Upper lobe of right lung (tissue), 1 donor: ENCODE data around the gene NUDT21. TPM values are rescaled to one million over a fixed set of nuclear protein-coding genes. Genes with fewer than 3 reads are reported as not detected.

ENCODE experiments used
- ATAC-seq: fragments of 200-7000 bp; cut with Tn5 transposase; one replicate; pipeline ENCODE4 v1.9.1; 2020; ENCODE audit warnings: mild to moderate bottlenecking, moderate library complexity
- DNase-seq: peaks from one replicate; pipeline ENCODE4 v3.0.0-alpha.2; 2020
- H3K27ac ChIP-seq: fragments of 200-600 bp; one replicate; pipeline ENCODE4 v1.8.0; 2022
- H3K27me3 ChIP-seq: fragments of 200-600 bp; one replicate; pipeline ENCODE4 v1.8.0; 2022; ENCODE audit warnings: mild to moderate bottlenecking
- H3K36me3 ChIP-seq: fragments of 200-600 bp; one replicate; pipeline ENCODE4 v1.8.0; 2022
- H3K4me1 ChIP-seq: fragments of 200-600 bp; one replicate; pipeline ENCODE4 v1.8.0; 2022
- H3K4me3 ChIP-seq: fragments of 200-600 bp; one replicate; pipeline ENCODE4 v1.8.0; 2022; ENCODE audit warnings: mild to moderate bottlenecking
- H3K9me3 ChIP-seq: fragments of 200-600 bp; one replicate; pipeline ENCODE4 v1.8.0; 2022
- intact Hi-C: fragments of 100-400 bp; cut with DNase I; formaldehyde crosslinking; loops from one replicate; pipeline ENCODE4 v1.11.0; 2022
- total RNA-seq: library from RNA; stranded (reverse); fragmentation: NEBNext Ultra II Directional; extraction: Animal tissue kit (Norgen Biotek cat#: 25700); gene quantifications from one replicate; pipeline ENCODE4 v1.2.1, GENCODE V29; 2021
- TF ChIP-seq, protein P1 (sequence below): fragments of 200-600 bp; IDR thresholded peaks from one replicate; pipeline ENCODE4 v1.8.0; 2022; ENCODE audit warnings: antibody characterized with exemption
- donor health status: DM: no; HTN: yes; CAD: no; lungs with severe emphysema.

The NUDT21 gene
- total RNA-seq, 1 donor from 2014 or later = 77.2 TPM

GRCh38 chr16:56483394-56483793 lies 32.3 kb upstream of the NUDT21 start:
- H3K27me3 ChIP-seq = no peaks in the 10 kb centered on the region
- no peak for DNase-seq
- peaks cover 68% of the 10 kb centered on the region for H3K36me3 ChIP-seq
- H3K4me1 ChIP-seq = no peaks in the 10 kb centered on the region
- no peaks in the 10 kb centered on the region for H3K9me3 ChIP-seq
- no peak overlapping the region for H3K4me3 ChIP-seq
- TF ChIP-seq, protein P1, sequence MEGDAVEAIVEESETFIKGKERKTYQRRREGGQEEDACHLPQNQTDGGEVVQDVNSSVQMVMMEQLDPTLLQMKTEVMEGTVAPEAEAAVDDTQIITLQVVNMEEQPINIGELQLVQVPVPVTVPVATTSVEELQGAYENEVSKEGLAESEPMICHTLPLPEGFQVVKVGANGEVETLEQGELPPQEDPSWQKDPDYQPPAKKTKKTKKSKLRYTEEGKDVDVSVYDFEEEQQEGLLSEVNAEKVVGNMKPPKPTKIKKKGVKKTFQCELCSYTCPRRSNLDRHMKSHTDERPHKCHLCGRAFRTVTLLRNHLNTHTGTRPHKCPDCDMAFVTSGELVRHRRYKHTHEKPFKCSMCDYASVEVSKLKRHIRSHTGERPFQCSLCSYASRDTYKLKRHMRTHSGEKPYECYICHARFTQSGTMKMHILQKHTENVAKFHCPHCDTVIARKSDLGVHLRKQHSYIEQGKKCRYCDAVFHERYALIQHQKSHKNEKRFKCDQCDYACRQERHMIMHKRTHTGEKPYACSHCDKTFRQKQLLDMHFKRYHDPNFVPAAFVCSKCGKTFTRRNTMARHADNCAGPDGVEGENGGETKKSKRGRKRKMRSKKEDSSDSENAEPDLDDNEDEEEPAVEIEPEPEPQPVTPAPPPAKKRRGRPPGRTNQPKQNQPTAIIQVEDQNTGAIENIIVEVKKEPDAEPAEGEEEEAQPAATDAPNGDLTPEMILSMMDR = no peak
- no peak overlapping the region for H3K27ac ChIP-seq
- intact Hi-C loops = no loop called here
- ATAC-seq = no peak

- Histone ChIP-seq H3K27me3 (no peaks in the 10 kb centered on the region), H3K4me1 (no peaks in the 10 kb centered on the region), H3K27ac (no peak overlapping the region), H3K36me3 (peaks cover 75% of the 10 kb centered on the region), H3K4me3 (no peak overlapping the region), H3K9me3 (no peaks in the 10 kb centered on the region)
- TF ChIP-seq, protein P1 = no peak
- intact Hi-C loops = no loop called here
- DNase-seq (no peak), ATAC-seq (no peak)
Observed at GRCh38 chr16:56482683-56483236, 31.6 kb upstream of the NUDT21 start.

DNA sequence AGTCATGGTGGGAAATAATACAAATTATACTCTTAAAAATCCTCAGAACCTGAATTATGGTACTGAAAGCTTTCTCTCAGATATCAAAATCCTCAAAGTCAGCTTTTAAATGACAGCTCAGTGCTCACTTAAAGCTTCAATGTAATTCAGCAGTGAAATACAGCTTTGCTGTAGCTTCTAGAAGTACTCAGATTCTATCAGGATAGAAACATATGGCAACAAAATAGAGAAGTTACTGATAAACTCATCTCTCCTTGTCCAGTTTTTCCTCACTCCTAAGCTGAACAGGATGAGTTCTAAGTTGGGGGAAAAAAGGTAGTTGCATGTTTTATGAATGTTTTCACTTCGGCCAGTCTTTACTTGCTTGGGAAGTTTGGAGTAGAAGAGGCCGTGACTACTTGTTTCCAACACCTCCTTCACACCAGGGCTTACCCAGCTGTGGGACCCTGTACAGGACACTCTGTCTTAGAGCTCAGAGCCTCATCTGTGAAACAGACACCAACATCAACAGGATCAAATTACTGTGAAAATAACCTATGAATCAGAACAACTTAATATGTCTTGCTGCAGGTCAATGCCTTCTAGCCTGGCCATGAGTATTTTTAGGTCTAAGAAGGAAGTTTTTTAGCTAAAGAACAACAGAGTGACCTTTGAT lies 30.5 kb upstream of the NUDT21 start:
- intact Hi-C loops = no loop called here
- no peak for ATAC-seq
- peaks cover 86% of the 10 kb centered on the region for H3K36me3 ChIP-seq

GRCh38 chr16:56480776-56481467 lies 29.8 kb upstream of the NUDT21 start:
- no peaks in the 10 kb centered on the region for H3K4me1 ChIP-seq
- H3K27me3 ChIP-seq = no peaks in the 10 kb centered on the region
- no peak for DNase-seq
- H3K27ac ChIP-seq = no peak overlapping the region
- TF ChIP-seq, protein P1 = no peak
- H3K36me3 ChIP-seq = peaks cover 89% of the 10 kb centered on the region
- intact Hi-C loops = no loop called here
- ATAC-seq = no peak
- H3K9me3 ChIP-seq = no peaks in the 10 kb centered on the region
- H3K4me3 ChIP-seq = no peak overlapping the region

More for the DNA sequence above, 30.5 kb upstream of the NUDT21 start:
- no peak overlapping the region for H3K4me3 ChIP-seq
- no peak for DNase-seq
- no peaks in the 10 kb centered on the region for H3K4me1 ChIP-seq
- TF ChIP-seq, protein P1 = no peak
- H3K27me3 ChIP-seq = no peaks in the 10 kb centered on the region
- no peak overlapping the region for H3K27ac ChIP-seq
- no peaks in the 10 kb centered on the region for H3K9me3 ChIP-seq

DNA sequence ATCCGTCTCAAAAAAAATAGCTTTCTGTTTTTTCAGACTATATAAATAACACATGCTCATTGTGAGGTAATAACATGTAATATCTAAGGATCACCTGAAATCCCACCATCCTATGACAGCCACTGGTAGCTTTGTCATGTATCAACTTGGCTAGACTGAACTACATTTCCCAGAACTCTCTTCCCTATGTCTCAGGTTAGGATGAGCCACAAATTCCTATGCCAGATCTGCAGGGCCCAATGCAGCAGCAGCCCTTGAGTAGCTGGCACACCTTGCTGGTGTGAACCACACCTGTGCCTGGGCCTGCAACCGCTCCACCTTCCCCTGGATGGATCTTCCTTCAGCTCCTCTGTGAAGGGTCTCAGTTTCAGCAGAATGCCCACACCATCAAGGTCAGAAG lies 28.3 kb upstream of the NUDT21 start:
- no peak overlapping the region for H3K27ac ChIP-seq
- intact Hi-C loops = no loop called here
- peaks cover 89% of the 10 kb centered on the region for H3K36me3 ChIP-seq
- TF ChIP-seq, protein P1 = no peak
- H3K9me3 ChIP-seq = no peaks in the 10 kb centered on the region
- no peaks in the 10 kb centered on the region for H3K27me3 ChIP-seq
- no peaks in the 10 kb centered on the region for H3K4me1 ChIP-seq
- ATAC-seq (no peak), DNase-seq (no peak)
- no peak overlapping the region for H3K4me3 ChIP-seq
